GM18499 (cell line): Measurements from ENCODE around the gene TEF.

Experiments used
- ATAC-seq: cut with Tn5 transposase; IDR thresholded peaks from one replicate; pipeline ENCODE4 v1.9.1; 2021; ENCODE audit warnings: moderate number of reproducible peaks; ENCODE audit not compliant: insufficient read depth, unreplicated experiment

Gene TEF

GRCh38 chr22:41446639-41447434 lies 65.1 kb downstream of the TEF start, which contains the start of gene TOB2:
TSS of gene TOB2 (minus strand) at chr22:41446801. CDS start at chr22:41437345, 9,456 bp downstream.
- ATAC-seq, result peak; percentile 37

- ATAC-seq, result no peak
These were observed 65.9 kb downstream of the TEF start for GRCh38 chr22:41447435-41448188.

- no peak for ATAC-seq
These were observed 66.6 kb downstream of the TEF start for GRCh38 chr22:41448189-41448808.
